Measurements from ENCODE around the gene PDE8A.

DNA sequence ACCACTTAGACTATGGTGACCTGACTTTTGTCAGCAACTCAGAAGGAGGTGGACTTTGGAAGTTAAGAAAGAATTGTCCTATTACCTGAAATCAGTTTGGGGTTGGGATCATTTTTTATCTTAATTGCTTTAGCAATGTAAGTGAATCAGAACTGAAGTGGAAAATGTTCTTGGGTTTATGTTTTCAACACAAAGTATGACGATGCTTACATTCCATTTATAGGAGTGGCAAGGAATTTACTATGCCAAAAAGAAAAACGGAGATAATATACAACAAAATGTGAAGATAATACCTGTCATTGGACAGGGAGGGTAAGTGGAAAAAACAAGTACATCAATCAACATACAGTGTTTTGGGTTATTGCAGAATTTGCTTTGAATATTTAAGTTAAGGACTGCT is 116.1 kb downstream of the PDE8A start:
- no peak for TF ChIP-seq CTCF (IDR thresholded peaks at IDR 0.05; ENCODE audit: low read length)
- no peak for TF ChIP-seq EZH2 (optimal IDR thresholded peaks at IDR 0.05; ENCODE audit: low read depth, low read length)
